ENCODE results near the gene RPS8. TPM values are rescaled to one million over a fixed set of nuclear protein-coding genes. Genes with fewer than 3 reads are reported as not detected.

RPS8 gene
- total RNA-seq, 1 donor from 2014 or later = 1,789 TPM

DNA sequence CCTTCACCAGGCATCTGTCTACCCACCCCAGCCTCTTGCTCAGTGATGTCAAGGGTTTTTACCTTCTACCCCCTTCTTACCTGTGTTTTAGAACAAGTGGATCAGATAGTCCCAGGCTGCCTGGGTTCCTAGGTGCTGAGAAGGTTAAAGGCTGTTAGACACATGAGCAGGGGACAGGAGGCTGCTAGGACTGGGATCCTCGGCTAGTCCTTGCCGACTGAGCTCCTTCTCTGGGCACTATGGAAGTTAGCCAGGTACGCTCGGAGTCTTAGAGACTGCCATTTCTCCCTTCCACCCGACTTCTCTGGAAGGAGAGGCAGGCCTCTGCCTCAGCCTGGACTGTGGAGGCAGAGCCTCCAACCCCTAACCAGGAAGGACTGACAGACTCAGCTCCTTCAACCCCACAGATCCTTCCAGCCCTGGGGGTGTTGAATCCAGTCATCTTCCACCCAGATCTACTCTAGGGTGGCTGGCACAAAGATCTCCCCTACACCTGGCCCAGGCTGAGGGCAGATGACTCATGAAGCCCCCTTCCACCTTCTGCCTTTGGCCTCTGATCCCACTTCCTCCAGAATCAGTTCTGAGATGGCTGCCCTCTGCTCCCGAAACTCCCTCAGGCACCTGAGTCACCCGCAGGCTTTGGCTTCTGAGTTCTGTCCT, 31.5 kb downstream of the RPS8 start, which contains the start of gene DYNLT4:
TSS of gene DYNLT4 (minus strand) at position 648 of the 660 bp plus-strand sequence. CDS start 683 bp downstream, outside the sequence.
- Mint-ChIP-seq H3K27me3 (ENCODE audit: unreplicated experiment) (peaks cover 39% of the 10 kb centered on the region), H3K4me3 (ENCODE audit: unreplicated experiment) (peak within 1 kb of the TSS; percentile 81), H3K4me1 (ENCODE audit: unreplicated experiment) (peaks cover 59% of the 10 kb centered on the region), H3K36me3 (ENCODE audit: low read depth, unreplicated experiment) (peaks cover 25% of the 10 kb centered on the region), H3K9me3 (ENCODE audit: unreplicated experiment) (no peaks in the 10 kb centered on the region), H3K27ac (ENCODE audit: unreplicated experiment) (peak within 1 kb of the TSS; percentile 100)
- DNase-seq (ENCODE audit: low spot score) = no peak
- no peak for TF ChIP-seq CTCF (IDR thresholded peaks at IDR 0.05; ENCODE audit: unreplicated experiment)

DNA sequence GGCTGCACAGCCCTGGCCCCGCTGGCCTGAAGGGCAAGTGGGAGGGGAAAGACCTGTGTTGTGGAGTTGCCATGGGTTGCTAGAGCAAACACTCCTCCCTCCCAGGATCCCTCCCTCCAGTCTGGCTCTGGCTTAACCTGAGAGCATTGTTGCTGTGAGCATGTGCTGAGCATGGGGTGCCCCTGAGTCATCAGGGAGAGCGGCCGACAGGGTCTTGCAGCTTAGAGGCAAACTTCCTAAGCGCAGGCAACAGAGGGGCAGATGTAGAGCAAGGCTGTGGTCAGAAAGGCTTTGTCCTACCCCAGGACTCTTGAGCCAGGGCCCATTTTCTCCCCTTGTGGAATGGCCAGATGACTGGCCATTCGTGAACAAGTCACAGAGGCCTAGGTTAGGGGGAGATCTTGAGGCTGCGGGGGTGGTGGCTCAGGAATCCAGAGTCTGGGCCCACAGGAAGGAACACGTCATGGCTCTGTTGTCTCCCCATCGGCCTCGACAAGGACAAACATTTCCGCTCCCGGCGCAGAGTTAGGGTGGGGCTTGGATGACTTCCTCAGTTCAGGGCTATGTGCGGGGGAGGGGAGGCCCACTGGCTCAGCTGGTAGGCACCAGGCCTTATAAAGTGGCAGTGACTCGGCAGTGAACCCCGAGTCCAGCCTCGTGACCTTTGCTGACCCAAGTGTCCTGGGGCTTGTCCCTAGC, 32.2 kb downstream of the RPS8 start:
- Mint-ChIP-seq H3K27ac (ENCODE audit: unreplicated experiment) (peak overlapping the region; percentile 100), H3K36me3 (ENCODE audit: low read depth, unreplicated experiment) (peaks cover 24% of the 10 kb centered on the region), H3K4me1 (ENCODE audit: unreplicated experiment) (peaks cover 59% of the 10 kb centered on the region), H3K27me3 (ENCODE audit: unreplicated experiment) (peaks cover 38% of the 10 kb centered on the region), H3K9me3 (ENCODE audit: unreplicated experiment) (no peaks in the 10 kb centered on the region), H3K4me3 (ENCODE audit: unreplicated experiment) (peak overlapping the region; percentile 81)
- no peak for TF ChIP-seq CTCF (IDR thresholded peaks at IDR 0.05; ENCODE audit: unreplicated experiment)
- DNase-seq (ENCODE audit: low spot score) = peak; percentile 83

- DNase-seq (ENCODE audit: low spot score) = peak; percentile 76
- Mint-ChIP-seq H3K36me3 (ENCODE audit: low read depth, unreplicated experiment) (peaks cover 21% of the 10 kb centered on the region), H3K4me3 (ENCODE audit: unreplicated experiment) (peak within 1 kb of the TSS; percentile 81), H3K27me3 (ENCODE audit: unreplicated experiment) (peaks cover 38% of the 10 kb centered on the region), H3K9me3 (ENCODE audit: unreplicated experiment) (no peaks in the 10 kb centered on the region), H3K4me1 (ENCODE audit: unreplicated experiment) (peaks cover 54% of the 10 kb centered on the region), H3K27ac (ENCODE audit: unreplicated experiment) (peak within 1 kb of the TSS; percentile 100)
- no peak for TF ChIP-seq CTCF (IDR thresholded peaks at IDR 0.05; ENCODE audit: unreplicated experiment)
These were observed 33.0 kb downstream of the RPS8 start, which contains the start of gene BTBD19 for GRCh38 chr1:44808063-44808937. TSS of gene BTBD19 (plus strand) at chr1:44808523. CDS start at chr1:44808821, 298 bp downstream.

GRCh38 chr1:44808938-44809917, 33.9 kb downstream of the RPS8 start:
- Mint-ChIP-seq H3K4me3 (ENCODE audit: unreplicated experiment) (peak overlapping the region; percentile 56), H3K27ac (ENCODE audit: unreplicated experiment) (peak overlapping the region; percentile 100), H3K27me3 (ENCODE audit: unreplicated experiment) (peaks cover 39% of the 10 kb centered on the region), H3K9me3 (ENCODE audit: unreplicated experiment) (no peaks in the 10 kb centered on the region), H3K4me1 (ENCODE audit: unreplicated experiment) (peaks cover 56% of the 10 kb centered on the region), H3K36me3 (ENCODE audit: low read depth, unreplicated experiment) (peaks cover 24% of the 10 kb centered on the region)
- DNase-seq (ENCODE audit: low spot score) = no peak
- no peak for TF ChIP-seq CTCF (IDR thresholded peaks at IDR 0.05; ENCODE audit: unreplicated experiment)
